MV-4-11 (cell line): ENCODE data around the gene DPP6.
A peak's percentile ranks its signal among the peaks of the same experiment; 100 is the strongest.
"Not testable (repeated sequence)": the region's sequence is repeated elsewhere in the genome, so short reads cannot be mapped to it uniquely, and the experiment has no call there.

Source experiments
- DNase-seq: peaks from one replicate; lab custom pipeline; 2025; lab: John Stamatoyannopoulos, UW

DPP6 gene

GRCh38 chr7:154072395-154073181 is 20.4 kb downstream of the DPP6 start:
- DNase-seq = not testable (repeated sequence)

GRCh38 chr7:154078523-154078922 is 26.3 kb downstream of the DPP6 start:
- not testable (repeated sequence) for DNase-seq

- not testable (repeated sequence) for DNase-seq
Observed at GRCh38 chr7:154080249-154080648, 28.1 kb downstream of the DPP6 start.

- DNase-seq = not testable (repeated sequence)
Observed at GRCh38 chr7:154087037-154087725, 35.0 kb downstream of the DPP6 start.

- DNase-seq = not testable (repeated sequence)
Observed at GRCh38 chr7:154092093-154092492, 39.9 kb downstream of the DPP6 start.

GRCh38 chr7:154095201-154095600 is 43.0 kb downstream of the DPP6 start:
- DNase-seq = not testable (repeated sequence)

- not testable (repeated sequence) for DNase-seq
Observed at GRCh38 chr7:154105063-154105462, 52.9 kb downstream of the DPP6 start.

GRCh38 chr7:154109615-154110014 is 57.4 kb downstream of the DPP6 start:
- not testable (repeated sequence) for DNase-seq

- not testable (repeated sequence) for DNase-seq
Observed at GRCh38 chr7:154113732-154114351, 61.6 kb downstream of the DPP6 start.

- not testable (repeated sequence) for DNase-seq
Observed at GRCh38 chr7:154117411-154118390, 65.5 kb downstream of the DPP6 start.

GRCh38 chr7:154120825-154121224 is 68.6 kb downstream of the DPP6 start:
- not testable (repeated sequence) for DNase-seq

GRCh38 chr7:154122720-154123119 is 70.5 kb downstream of the DPP6 start:
- DNase-seq = not testable (repeated sequence)

GRCh38 chr7:154123397-154123796 is 71.2 kb downstream of the DPP6 start:
- DNase-seq = not testable (repeated sequence)

- not testable (repeated sequence) for DNase-seq
Observed at GRCh38 chr7:154129142-154129541, 76.9 kb downstream of the DPP6 start.

- not testable (repeated sequence) for DNase-seq
Observed at GRCh38 chr7:154132617-154133016, 80.4 kb downstream of the DPP6 start.

GRCh38 chr7:154133703-154134277 is 81.6 kb downstream of the DPP6 start:
- not testable (repeated sequence) for DNase-seq

- not testable (repeated sequence) for DNase-seq
Observed at GRCh38 chr7:154134698-154135097, 82.5 kb downstream of the DPP6 start.

- DNase-seq = peak; percentile 14
Observed at GRCh38 chr7:154135646-154136045, 83.4 kb downstream of the DPP6 start.

- not testable (repeated sequence) for DNase-seq
Observed at GRCh38 chr7:154145922-154146706, 93.9 kb downstream of the DPP6 start.

GRCh38 chr7:154146707-154147038 is 94.5 kb downstream of the DPP6 start:
- not testable (repeated sequence) for DNase-seq
